ENCODE measurements around the gene QRFP.

Gene QRFP

GRCh38 chr9:130933114-130934046 lies 36.8 kb upstream of the QRFP start:
- no peak for DNase-seq

- no peak for DNase-seq
Observed at GRCh38 chr9:130932255-130933079, 35.9 kb upstream of the QRFP start.

DNA sequence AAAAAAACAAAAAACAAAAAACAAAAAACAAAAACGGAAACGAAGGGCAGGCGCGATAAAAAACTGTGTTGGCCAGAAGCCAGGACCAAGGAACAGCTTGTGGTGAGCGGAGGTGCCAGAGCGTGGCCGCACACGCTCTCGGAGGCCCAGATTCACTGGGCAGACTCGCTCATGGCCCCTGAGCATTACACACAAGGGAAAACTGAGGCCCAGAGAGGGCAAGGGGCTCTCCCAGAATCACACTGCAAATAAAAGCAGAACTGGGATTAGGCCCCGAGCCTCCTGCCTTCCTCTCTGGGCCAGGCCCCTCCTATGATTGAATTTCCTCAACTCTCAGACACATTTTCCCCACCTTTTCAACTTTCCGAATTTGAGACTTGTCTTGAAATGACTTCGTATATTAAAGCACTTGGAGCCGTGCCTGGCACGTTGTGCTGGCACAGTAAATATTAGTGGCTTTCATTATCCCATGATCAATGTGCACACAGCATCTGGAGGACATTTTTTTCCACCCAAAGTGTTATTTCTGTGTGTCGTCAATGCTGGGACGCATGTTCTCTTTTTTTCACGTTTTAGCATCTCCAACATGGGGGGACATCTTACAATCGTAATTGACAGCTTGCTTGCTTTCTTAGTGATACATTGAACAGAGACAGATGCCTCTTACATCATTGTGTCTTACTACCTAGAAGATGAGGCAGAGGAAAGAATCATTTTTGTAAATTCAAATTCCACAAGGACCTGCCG lies 35.1 kb upstream of the QRFP start:
- DNase-seq: no peak

DNA sequence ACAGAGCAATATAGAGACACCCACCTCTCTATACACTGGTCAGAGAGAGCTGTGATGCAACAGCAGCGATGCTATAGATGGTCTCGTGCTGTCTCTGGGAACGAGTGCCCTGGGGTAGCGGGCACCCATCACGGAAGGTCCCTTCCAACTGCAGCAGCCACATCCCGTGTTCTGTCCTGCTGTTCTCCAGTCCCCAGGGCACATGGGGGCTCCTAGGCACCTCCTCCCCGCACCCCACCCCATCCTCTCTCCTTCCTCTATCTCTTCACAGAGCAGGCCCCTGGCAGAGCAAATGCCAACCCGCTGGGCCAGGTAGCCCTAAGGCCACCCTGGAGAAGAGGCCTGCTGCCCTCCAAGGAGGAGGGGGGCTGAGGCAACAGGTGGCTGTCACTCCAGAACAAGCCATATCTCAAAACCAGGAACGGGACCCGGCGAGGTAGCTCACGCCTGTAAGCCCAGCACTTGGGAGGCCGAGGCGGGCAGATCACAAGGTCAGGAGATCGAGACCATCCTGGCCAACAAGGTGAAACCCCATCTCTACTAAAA lies 34.3 kb upstream of the QRFP start:
- DNase-seq: no peak

DNA sequence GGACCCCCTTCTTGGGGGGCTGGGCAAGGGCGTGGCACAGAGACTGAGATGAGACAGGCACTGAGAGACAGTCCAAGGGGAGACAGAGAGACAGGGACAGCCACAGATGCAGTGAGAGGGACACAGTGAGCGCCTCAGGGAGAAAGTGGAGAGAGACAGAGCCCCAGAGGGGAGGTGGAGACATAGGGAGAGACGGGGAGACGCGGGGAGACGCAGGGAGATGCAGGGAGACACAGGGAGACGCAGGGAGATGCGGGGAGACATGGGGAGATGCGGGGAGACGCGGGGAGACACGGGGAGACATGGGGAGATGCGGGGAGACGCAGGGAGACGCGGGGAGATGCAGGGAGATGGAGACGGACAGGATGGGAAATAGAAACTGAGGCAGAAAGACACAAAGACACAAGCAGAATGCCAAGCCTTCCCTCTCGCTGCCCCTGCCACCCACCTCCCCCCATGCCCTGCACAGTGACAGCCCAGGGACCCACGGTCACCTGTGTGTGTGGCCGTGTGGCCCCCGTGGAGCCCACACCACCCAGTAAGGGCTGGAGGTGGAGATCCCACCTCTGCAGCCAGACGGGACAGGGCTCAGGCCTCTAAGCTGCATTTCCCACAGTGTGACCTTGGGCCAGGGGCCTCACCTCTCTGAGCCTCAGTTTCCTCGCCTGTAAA lies 33.7 kb upstream of the QRFP start:
- no peak for DNase-seq

- DNase-seq: no peak
Observed at GRCh38 chr9:130929571-130930038, 33.0 kb upstream of the QRFP start.

- DNase-seq: no peak
Observed at GRCh38 chr9:130927995-130928900, 31.6 kb upstream of the QRFP start.

- DNase-seq: no peak
Observed at GRCh38 chr9:130927338-130927737, 30.7 kb upstream of the QRFP start.

GRCh38 chr9:130925050-130925678 lies 28.6 kb upstream of the QRFP start:
- DNase-seq: no peak

DNA sequence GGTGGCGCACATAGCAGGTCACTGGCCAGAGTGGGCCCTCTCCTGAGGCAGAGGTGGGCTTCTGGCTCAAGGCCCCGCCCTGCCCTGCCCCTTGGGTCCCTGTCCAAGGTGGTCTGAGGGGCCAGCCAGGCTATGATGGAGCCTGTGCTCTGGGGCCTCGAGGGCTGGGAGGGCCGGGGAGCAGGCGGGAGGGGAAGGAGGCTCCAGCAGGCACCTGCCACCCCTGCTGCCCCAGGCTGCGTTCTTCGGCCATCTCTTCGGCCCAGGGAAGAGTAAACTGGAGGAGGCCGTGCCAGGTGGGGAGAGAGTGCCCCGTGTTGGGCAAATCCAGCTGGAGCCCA lies 27.8 kb upstream of the QRFP start:
- no peak for DNase-seq

- no peak for DNase-seq
Observed at GRCh38 chr9:130923611-130924447, 27.2 kb upstream of the QRFP start.

DNA sequence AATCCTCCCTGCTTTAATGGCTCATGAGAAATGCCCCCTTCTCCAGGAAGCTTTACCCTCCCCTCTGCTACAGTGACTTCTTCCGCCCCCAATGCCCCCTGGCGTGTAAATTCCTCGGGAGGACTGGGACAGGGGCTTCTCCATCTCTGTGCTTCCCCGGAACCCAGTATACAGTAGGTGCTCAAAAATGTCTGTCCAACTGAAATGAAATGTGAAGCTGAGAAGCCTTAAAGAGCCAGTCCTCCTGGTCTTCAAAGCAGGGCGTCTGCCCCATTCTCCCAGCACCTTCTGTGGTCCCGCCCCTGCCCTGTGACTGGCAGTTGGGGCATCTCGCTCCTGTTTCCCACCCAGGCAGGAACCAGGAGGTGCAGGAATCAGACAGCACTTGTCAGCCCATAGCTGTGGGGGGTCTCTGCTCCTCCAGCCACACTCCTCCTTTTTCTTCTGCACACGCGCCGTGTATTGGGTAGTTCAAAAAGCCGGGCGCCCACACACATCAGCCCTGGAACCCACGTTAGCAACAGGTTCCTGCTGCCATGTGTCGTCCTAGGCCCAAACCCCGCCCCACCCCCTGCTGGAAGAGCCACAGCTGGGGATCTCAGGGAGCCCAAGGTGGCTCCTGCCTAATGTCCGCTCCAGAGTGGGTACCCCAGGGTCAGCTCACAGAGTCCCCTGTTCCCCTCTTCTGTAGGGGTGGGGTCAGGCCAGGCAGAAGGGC lies 26.4 kb upstream of the QRFP start:
- DNase-seq: no peak

DNA sequence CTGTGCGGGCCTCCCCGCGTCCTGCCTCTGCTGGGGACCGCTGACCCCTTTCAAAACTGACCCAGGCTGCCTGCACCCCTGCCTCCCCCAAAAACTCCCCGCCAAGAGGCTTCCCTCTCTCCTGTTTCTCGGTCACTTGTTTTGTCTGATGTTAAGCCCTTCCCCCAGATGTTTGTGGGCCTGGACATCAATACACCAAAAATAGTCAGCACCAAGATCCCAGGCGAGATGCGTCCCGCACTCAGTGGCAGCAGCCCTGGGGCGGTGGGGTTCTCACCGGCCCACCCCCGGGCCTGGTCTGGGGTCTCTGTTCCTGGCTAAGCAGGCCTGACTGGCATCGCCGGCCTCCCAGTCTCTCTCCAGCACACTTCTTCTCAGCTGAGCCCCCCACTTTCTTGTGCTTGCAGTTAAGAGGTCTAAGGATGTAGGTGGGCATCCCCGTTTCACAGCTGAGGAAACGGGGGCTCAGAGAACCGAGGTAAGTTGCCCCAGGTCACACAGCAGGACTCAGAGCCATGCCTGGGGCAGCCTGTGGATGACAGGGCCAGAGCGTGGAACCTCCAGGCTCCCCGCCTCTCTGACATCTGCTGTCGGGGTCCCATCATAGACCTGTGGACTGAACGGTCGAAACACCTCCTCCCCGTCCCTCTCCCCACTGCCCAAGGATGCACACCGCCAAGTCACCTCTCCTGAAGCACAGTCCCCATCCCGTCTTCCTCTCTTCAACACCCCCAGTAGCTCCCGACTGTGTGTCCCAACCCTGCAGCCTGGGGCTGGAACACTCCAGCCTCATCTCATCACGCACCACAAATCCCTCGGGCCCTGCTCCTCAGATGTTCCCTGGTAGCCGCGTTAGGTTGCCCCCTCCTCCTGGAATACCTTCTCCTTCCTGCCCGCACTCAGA lies 25.6 kb upstream of the QRFP start:
- no peak for DNase-seq

DNA sequence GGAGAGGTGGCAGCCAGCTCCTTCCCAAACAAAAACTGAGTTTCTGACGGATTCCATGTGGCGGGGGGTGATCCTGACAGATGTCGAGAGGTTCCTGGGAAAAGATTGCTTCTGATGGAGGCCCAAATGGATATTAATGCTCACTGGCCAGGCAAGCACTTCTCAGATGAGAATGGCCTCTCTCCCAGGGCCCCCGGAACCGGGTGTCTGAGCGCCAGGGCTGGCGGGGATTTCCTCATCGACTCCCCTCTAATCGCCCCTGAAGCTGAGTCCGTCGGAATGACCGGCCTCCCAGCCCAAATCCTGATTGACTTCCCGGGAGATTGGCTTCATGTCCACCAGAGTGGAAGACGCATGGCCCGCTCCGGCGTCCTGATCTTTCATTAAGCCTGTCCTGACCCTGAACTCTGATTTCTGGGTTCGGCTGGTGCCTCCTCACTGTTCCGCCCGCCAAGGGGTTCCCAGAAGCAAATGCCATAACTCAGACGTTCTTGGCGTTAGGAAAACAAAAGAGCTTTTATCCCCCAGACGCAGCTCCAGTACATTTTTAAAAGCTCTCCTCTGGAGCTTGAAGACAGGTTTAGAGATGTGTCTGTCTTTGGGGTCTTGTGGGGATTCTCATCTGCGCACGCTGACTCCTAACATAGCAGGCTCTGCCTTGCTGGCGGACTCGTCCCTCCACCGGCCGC lies 24.8 kb upstream of the QRFP start:
- no peak for DNase-seq

GRCh38 chr9:130920762-130921299 lies 24.2 kb upstream of the QRFP start:
- no peak for DNase-seq

DNA sequence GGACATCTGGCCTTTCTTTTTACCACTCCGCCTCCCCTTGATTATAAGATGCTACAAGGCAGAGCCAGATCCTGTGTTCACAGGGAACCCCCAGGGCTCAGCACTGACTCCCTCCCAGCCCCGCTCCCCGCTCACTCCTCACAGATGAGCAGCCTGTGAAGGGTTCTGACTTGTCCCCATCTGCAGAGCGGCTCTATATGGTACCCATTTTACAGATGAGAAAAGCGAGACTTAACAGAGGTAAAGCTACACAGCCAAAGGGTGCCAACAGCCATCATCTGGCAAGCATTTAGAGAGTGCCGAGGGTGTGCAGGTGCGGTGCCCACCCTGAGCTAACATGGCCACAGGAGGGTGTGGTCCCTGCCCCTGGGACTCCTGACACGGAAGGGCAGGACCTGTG lies 23.6 kb upstream of the QRFP start:
- DNase-seq: no peak

- DNase-seq: no peak
Observed at GRCh38 chr9:130919559-130920145, 23.0 kb upstream of the QRFP start.
